Thyroid gland (tissue), 4 donors: ENCODE data around the gene SLC12A4.

ENCODE experiments used
- POLR2A ChIP-seq, 2 donors: fragments of 450-650 bp; IDR thresholded peaks; one replicate each; pipeline ENCODE4 v1.6.1; 2017; ENCODE audit warnings: antibody characterized with exemption in 2 of 2, mild to moderate bottlenecking in 2 of 2, moderate library complexity in 1 of 2
- TF ChIP-seq, protein P1 (sequence below), 6 experiments: fragments of 200-600 bp in 3 of 6; fragments of 450-650 bp in 3 of 6; sonication (generic) in 3 of 6; IDR thresholded peaks; one replicate each; pipeline ENCODE4 v1.5.1; 2016 to 2019; ENCODE audit warnings: antibody characterized with exemption in 6 of 6, mild to moderate bottlenecking in 2 of 6, inconsistent platforms in 1 of 6, moderate library complexity in 1 of 6

DNA sequence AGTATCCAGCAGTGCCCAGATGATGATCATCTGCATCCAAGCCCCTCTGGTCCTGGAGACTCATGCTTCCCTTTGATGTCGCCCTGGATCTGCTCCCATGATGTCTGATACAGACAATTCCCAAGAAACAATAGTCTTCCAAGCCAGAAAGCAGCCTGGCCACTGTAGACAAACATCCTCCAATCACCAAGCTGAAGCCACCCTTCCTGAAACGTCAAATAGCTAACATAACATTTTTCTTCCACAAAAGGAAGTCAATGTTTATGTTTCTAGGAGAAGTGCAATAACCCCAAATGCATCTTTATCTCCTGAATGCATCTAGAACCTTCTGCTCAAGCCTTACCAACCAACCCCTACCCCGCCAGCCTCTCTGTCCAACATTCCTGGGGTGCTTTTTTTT lies 32.0 kb upstream of the SLC12A4 start:
- TF ChIP-seq, protein P1, sequence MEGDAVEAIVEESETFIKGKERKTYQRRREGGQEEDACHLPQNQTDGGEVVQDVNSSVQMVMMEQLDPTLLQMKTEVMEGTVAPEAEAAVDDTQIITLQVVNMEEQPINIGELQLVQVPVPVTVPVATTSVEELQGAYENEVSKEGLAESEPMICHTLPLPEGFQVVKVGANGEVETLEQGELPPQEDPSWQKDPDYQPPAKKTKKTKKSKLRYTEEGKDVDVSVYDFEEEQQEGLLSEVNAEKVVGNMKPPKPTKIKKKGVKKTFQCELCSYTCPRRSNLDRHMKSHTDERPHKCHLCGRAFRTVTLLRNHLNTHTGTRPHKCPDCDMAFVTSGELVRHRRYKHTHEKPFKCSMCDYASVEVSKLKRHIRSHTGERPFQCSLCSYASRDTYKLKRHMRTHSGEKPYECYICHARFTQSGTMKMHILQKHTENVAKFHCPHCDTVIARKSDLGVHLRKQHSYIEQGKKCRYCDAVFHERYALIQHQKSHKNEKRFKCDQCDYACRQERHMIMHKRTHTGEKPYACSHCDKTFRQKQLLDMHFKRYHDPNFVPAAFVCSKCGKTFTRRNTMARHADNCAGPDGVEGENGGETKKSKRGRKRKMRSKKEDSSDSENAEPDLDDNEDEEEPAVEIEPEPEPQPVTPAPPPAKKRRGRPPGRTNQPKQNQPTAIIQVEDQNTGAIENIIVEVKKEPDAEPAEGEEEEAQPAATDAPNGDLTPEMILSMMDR (IDR thresholded peaks at IDR 0.05): no peak
- no peak for TF ChIP-seq POLR2A (IDR thresholded peaks at IDR 0.05)
